Panc1 (cell line): ENCODE data around the gene EAF1.

Experiments
- CTCF ChIP-seq: fragments of 450-650 bp; IDR thresholded peaks from 2 replicates; pipeline ENCODE4 v1.5.1; 2017; ENCODE audit warnings: mild to moderate bottlenecking
- POLR2AphosphoS5 ChIP-seq: IDR thresholded peaks from 2 replicates; pipeline ENCODE4 v1.6.1; 2012; ENCODE audit warnings: mild to moderate bottlenecking, low read depth, low read length, moderate library complexity
- REST ChIP-seq, 2 experiments: IDR thresholded peaks; 2 replicates each; pipeline ENCODE4 v1.6.1; 2011 to 2012; ENCODE audit warnings: low read depth in 2 of 2, control low read depth in 1 of 2, low read length in 1 of 2, mild to moderate bottlenecking in 1 of 2, moderate library complexity in 1 of 2; ENCODE audit not compliant: insufficient read depth in 1 of 2
- SIN3A ChIP-seq: IDR thresholded peaks from 2 replicates; pipeline ENCODE4 v1.6.1; 2012; ENCODE audit warnings: low read depth, mild to moderate bottlenecking, low read length, moderate library complexity, borderline replicate concordance; ENCODE audit not compliant: insufficient read depth
- TCF7L2 ChIP-seq: IDR thresholded peaks from 2 replicates; pipeline ENCODE4 v1.6.1; 2011; ENCODE audit warnings: mild to moderate bottlenecking, low read depth, low read length, inconsistent platforms

- TF ChIP-seq CTCF (no peak), POLR2AphosphoS5 (no peak), REST (IDR thresholded peaks at IDR 0.05; ENCODE audit: insufficient read depth in 1 of 2, low read depth in 2 of 2, low read length in 1 of 2) (no peak), SIN3A (no peak), TCF7L2 (no peak)
Measured at GRCh38 chr3:15399970-15400369, 27.4 kb upstream of the EAF1 start.
